Endothelial cell of umbilical vein (primary cell): ENCODE measurements around the gene NANOS2. TPM values are rescaled to one million over a fixed set of nuclear protein-coding genes. Genes with fewer than 3 reads are reported as not detected.

Source experiments
- BruUV-seq: library from RNA; stranded (reverse); fragments of 400-500 nt; replicated peaks from 2 replicates; lab custom pipeline; 2021; lab: Mats Ljungman, UMichigan
- CTCF ChIA-PET: fragments of 300-600, 350-600 bp; sonication (Branson Sonifier 250); formaldehyde crosslinking; loops from one replicate; lab custom pipeline; 2021; ENCODE audit warnings: antibody characterized with exemption, inconsistent platforms; lab: Charles Lee
- POLR2A ChIA-PET: fragments of 300-600, 350-600 bp; sonication (Branson Sonifier 250); formaldehyde crosslinking; loops from one replicate; lab custom pipeline; 2021; ENCODE audit warnings: antibody characterized with exemption, inconsistent platforms; lab: Charles Lee
- DNase-seq: peaks from one replicate; pipeline ENCODE4 v3.0.0-alpha.2; 2011; ENCODE audit warnings: low read depth, low spot score
- FAIRE-seq: peaks from 2 replicates; lab custom pipeline; 2011; peaks lifted over from hg19 to GRCh38; lab: Jason Lieb, UNC
- H2AFZ ChIP-seq: 2 replicates; pipeline ENCODE4 v1.6.0; 2012; ENCODE audit warnings: low read depth, low read length, control low read depth, inconsistent platforms
- H3K27ac ChIP-seq: 2 replicates; pipeline ENCODE4 v1.5.1; 2011; ENCODE audit warnings: low read depth, mild to moderate bottlenecking, control low read depth, low read length, moderate library complexity; ENCODE audit not compliant: insufficient read depth
- H3K27me3 ChIP-seq, 2 experiments: 2 replicates each; pipeline versions ENCODE4 v1.6.0 to v1.6.1; 2011; ENCODE audit warnings: low read length in 2 of 2, mixed read lengths in 1 of 2; ENCODE audit not compliant: control insufficient read depth in 2 of 2, insufficient read depth in 2 of 2
- H3K36me3 ChIP-seq, 2 experiments: 2 replicates in 1 of 2; 3 replicates in 1 of 2; pipeline ENCODE4 v1.5.1; 2011; ENCODE audit warnings: low read length in 2 of 2, mild to moderate bottlenecking in 1 of 2, moderate library complexity in 1 of 2; ENCODE audit not compliant: control insufficient read depth in 2 of 2, insufficient read depth in 2 of 2; ENCODE audit errors: extremely low read depth in 1 of 2
- H3K4me1 ChIP-seq: 3 replicates; pipeline ENCODE4 v1.5.1; 2011; ENCODE audit warnings: mild to moderate bottlenecking, low read length; ENCODE audit not compliant: control insufficient read depth, insufficient read depth; ENCODE audit errors: extremely low read depth
- H3K4me2 ChIP-seq: 2 replicates; pipeline ENCODE4 v1.6.1; 2011; ENCODE audit warnings: low read length, control low read depth, mixed read lengths; ENCODE audit not compliant: insufficient read depth
- H3K4me3 ChIP-seq, 3 experiments: fragments of 200-600 bp in 1 of 3; sonication (generic), shearing (Covaris generic) in 1 of 3; replicated peaks in 1 of 3; 2 replicates each; pipeline ENCODE4 v1.5.1; 2011 to 2016; ENCODE audit warnings: control low read depth in 3 of 3, low read length in 3 of 3, mild to moderate bottlenecking in 2 of 3, inconsistent platforms in 1 of 3, low read depth in 1 of 3, moderate library complexity in 1 of 3; ENCODE audit not compliant: insufficient read depth in 1 of 3
- H3K79me2 ChIP-seq: 2 replicates; pipeline ENCODE4 v1.6.0; 2012; ENCODE audit warnings: low read length, inconsistent platforms; ENCODE audit not compliant: control insufficient read depth, insufficient read depth
- H3K9ac ChIP-seq: replicated peaks from 2 replicates; pipeline ENCODE3; 2011; ENCODE audit warnings: low read length, control low read depth; ENCODE audit not compliant: insufficient read depth; ENCODE audit errors: extremely low read depth
- H3K9me1 ChIP-seq: replicated peaks from 3 replicates; pipeline ENCODE4 v1.6.0; 2011; ENCODE audit warnings: mild to moderate bottlenecking, low read length; ENCODE audit not compliant: control insufficient read depth, insufficient read depth; ENCODE audit errors: extremely low read depth
- H3K9me3 ChIP-seq: replicated peaks from 2 replicates; pipeline ENCODE4 v1.5.1; 2012; ENCODE audit warnings: low read length, inconsistent platforms; ENCODE audit not compliant: control insufficient read depth, insufficient read depth
- H4K20me1 ChIP-seq: replicated peaks from 2 replicates; pipeline ENCODE3; 2011; ENCODE audit warnings: mild to moderate bottlenecking, low read length; ENCODE audit not compliant: control insufficient read depth, insufficient read depth; ENCODE audit errors: extremely low read depth
- CTCF ChIP-seq, 2 donors: IDR thresholded peaks; 1 replicate in 1 of 2; 2 replicates in 1 of 2; pipeline ENCODE4 v1.5.1; 2011; ENCODE audit warnings: low read length in 2 of 2, mild to moderate bottlenecking in 2 of 2, moderate library complexity in 2 of 2, control low read depth in 1 of 2, inconsistent platforms in 1 of 2, low read depth in 1 of 2; ENCODE audit not compliant: insufficient read depth in 1 of 2; ENCODE audit errors: extremely low read depth in 1 of 2
- EZH2 ChIP-seq: IDR thresholded peaks from 2 replicates; pipeline ENCODE4 v1.6.1; 2012; ENCODE audit warnings: borderline replicate concordance, low read depth, mild to moderate bottlenecking, moderate library complexity, low read length, inconsistent platforms; ENCODE audit not compliant: severe bottlenecking
- FOS ChIP-seq: IDR thresholded peaks from 2 replicates; pipeline ENCODE4 v1.6.1; 2011; ENCODE audit warnings: mild to moderate bottlenecking, low read length, moderate library complexity, borderline replicate concordance; ENCODE audit not compliant: insufficient read depth
- GATA2 ChIP-seq: IDR thresholded peaks from 2 replicates; pipeline ENCODE4 v1.7.0; 2011; ENCODE audit warnings: low read depth, mild to moderate bottlenecking, moderate library complexity, mixed read lengths, low read length; ENCODE audit not compliant: insufficient read length, insufficient read depth
- JUN ChIP-seq: IDR thresholded peaks from 2 replicates; pipeline ENCODE4 v1.6.1; 2011; ENCODE audit warnings: borderline replicate concordance, low read depth; ENCODE audit not compliant: insufficient read length, insufficient read depth
- MAX ChIP-seq: IDR thresholded peaks from 2 replicates; pipeline ENCODE4 v1.6.1; 2011; ENCODE audit not compliant: insufficient read depth, insufficient read length
- MYC ChIP-seq: IDR thresholded peaks from one replicate; pipeline ENCODE4 v1.6.1; 2011; ENCODE audit warnings: mild to moderate bottlenecking, low read depth, low read length
- POLR2A ChIP-seq: IDR thresholded peaks from 2 replicates; pipeline ENCODE4 v1.6.1; 2012; ENCODE audit warnings: low read depth, mild to moderate bottlenecking, control low read depth, low read length
- POLR2AphosphoS5 ChIP-seq: IDR thresholded peaks from 2 replicates; pipeline ENCODE4 v1.6.1; 2012; ENCODE audit warnings: low read depth, mild to moderate bottlenecking, control low read depth, low read length, moderate library complexity; ENCODE audit not compliant: insufficient read depth
- dilution Hi-C: fragments of 300-500 bp; cut with MboI; formaldehyde crosslinking; loops from one replicate; pipeline ENCODE4 v1.15.0; 2019; ENCODE audit warnings: low sequenced_read_pairs; ENCODE audit not compliant: extremely low pct_ligation_motif_present
- intact Hi-C: fragments of 100-400 bp; cut with micrococcal nuclease; formaldehyde crosslinking; loops from one replicate; pipeline ENCODE4 v1.10.0; 2022
- polyA plus RNA-seq, 4 experiments: library from polyadenylated mRNA; depleted of rRNA in 3 of 4; stranded (reverse) in 3 of 4; unstranded in 1 of 4; fragments of >200 nt; gene quantifications; 2 replicates each; pipeline versions ENCODE4 v1.2.1 to v1.2.3, GENCODE V29; 2011 to 2012; ENCODE audit warnings: missing spikeins in 1 of 4
- total RNA-seq: library from RNA; stranded (reverse); gene quantifications from 2 replicates; pipeline ENCODE4 v1.2.3, GENCODE V29; 2021

The NANOS2 gene
- total and polyA plus RNA-seq, 2 donors (not counting 3 experiments of a cell fraction or from before 2014, with no cell fraction given), result not detected

GRCh38 chr19:45954156-45954555 is 39.6 kb upstream of the NANOS2 start:
- H3K27ac ChIP-seq, result no peak overlapping the region
- intact Hi-C loops (no loop called here), dilution Hi-C loops (no loop called here)
- H3K36me3 ChIP-seq, result peaks cover 0 to 19% of the 10 kb centered on the region in 2 experiments
- no peaks in the 10 kb centered on the region for H3K9me1 ChIP-seq
- H3K9me3 ChIP-seq, result no peaks in the 10 kb centered on the region
- POLR2A ChIA-PET, result no interaction called here
- no peak overlapping the region for H3K4me2 ChIP-seq
- no peaks in the 10 kb centered on the region for H3K79me2 ChIP-seq
- no peak for FAIRE-seq
- no peak overlapping the region for H3K4me3 ChIP-seq
- no TSS peak for BruUV-seq
- H3K9ac ChIP-seq, result no peak overlapping the region
- H4K20me1 ChIP-seq, result no peaks in the 10 kb centered on the region
- CTCF ChIA-PET, result interaction anchor here (1.2 to 1.5 kb wide), 3 partner anchors 16 to 137 kb away, joined by 3 to 4 read pairs (median 3); partner anchors contain the start of gene CCDC61
- H3K4me1 ChIP-seq, result peaks cover 36% of the 10 kb centered on the region
- TF ChIP-seq GATA2 (no peak), CTCF (IDR thresholded peaks at IDR 0.05; ENCODE audit: extremely low read depth in 1 of 2, insufficient read depth in 1 of 2, low read depth in 1 of 2, low read length in 2 of 2) (no peak), EZH2 (no peak), MYC (no peak), FOS (no peak), MAX (no peak), JUN (no peak), POLR2A (no peak), POLR2AphosphoS5 (no peak)
- H2AFZ ChIP-seq, result no peak overlapping the region
- H3K27me3 ChIP-seq, result no peaks in the 10 kb centered on the region
- DNase-seq, result no peak
